GF-D8 (cell line): Measurements from ENCODE around the gene VAPA.
"Not testable (repeated sequence)": the region's sequence is repeated elsewhere in the genome, so short reads cannot be mapped to it uniquely, and the experiment has no call there.

Experiments used
- DNase-seq: peaks from one replicate; lab custom pipeline; 2025; lab: John Stamatoyannopoulos, UW

Gene VAPA

GRCh38 chr18:9886005-9886348 is 27.8 kb upstream of the VAPA start:
- DNase-seq: no peak

DNA sequence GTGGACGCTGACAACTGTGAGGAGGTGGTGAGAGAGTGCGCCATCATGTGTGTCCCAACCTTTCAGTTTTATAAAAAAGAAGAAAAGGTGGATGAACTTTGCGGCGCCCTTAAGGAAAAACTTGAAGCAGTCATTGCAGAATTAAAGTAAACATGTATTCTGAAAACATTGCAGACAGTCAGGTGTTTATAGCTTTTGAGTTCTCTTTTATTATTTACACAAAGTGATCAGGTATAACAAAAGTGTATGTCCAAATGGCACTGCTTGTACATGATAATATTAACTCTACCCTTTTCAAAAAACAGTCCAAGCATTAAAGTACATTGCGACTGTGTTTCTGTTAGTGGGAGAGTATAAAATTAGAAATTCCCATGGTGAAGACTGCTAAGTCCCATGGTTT is 25.8 kb upstream of the VAPA start:
- DNase-seq: no peak

GRCh38 chr18:9890196-9890595 is 23.6 kb upstream of the VAPA start:
- no peak for DNase-seq

DNA sequence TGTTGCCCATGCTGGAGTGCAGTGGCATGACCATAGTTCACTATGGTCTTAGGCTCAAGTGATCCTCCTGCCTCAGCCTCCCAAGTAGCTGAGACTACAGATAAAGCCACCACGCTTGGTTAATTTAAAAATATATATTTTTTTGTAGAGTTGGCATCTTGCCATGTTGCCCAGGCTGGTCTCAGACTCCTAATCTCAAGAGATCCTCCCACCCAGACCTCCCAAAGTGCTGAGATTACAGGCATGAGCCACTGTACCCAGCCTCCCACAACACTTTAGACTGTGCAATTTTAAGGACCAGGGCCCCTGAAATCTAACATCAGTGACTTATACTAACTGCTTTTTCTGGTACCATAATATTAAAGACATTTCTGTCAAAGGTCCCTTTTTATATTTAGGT is 22.9 kb upstream of the VAPA start:
- no peak for DNase-seq

DNA sequence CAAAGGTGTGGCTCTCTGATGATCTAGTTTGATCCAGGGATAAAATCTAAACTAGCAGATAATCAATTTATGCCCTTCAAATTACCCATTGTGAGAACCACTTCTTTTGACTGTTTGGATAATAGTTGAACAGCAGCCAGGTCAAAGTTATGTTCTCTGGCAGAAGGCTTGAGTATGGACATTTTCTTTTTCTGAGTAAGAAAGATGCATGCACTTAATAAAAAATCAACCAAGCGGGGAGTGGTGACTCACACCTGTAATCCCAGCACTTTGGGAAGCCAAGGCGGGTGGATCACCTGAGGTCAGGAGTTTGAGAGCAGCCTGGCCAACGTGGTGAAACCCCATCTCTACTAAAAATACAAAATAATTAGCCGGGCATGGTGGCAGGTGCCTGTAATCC is 22.3 kb upstream of the VAPA start:
- not testable (repeated sequence) for DNase-seq

GRCh38 chr18:9894454-9895068 is 19.3 kb upstream of the VAPA start:
- no peak for DNase-seq

GRCh38 chr18:9897129-9897528 is 16.7 kb upstream of the VAPA start:
- no peak for DNase-seq

DNA sequence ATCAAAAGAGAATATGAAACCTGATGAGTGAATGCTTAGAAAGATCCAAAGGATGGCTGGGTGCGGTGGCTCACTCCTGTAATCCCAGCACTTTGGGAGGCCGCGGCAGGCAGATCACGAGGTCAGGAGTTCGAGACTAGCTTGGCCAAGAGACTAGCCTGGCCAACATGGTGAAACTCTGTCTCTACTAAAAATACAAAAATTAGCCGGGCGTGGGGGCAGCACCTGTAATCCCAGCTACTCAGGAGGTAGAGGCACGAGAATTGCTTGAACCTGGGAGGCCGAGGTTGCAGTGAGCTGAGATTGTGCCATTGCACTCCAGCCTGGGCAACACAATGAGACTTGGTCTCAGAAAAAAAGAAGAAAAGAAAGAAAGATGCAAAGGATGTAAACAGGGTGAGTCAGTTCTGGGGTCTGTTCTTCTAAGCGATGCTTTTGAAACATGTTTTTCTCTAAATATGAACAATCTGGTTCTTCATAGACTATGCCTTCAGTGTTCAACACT is 16.0 kb upstream of the VAPA start:
- DNase-seq: not testable (repeated sequence)

DNA sequence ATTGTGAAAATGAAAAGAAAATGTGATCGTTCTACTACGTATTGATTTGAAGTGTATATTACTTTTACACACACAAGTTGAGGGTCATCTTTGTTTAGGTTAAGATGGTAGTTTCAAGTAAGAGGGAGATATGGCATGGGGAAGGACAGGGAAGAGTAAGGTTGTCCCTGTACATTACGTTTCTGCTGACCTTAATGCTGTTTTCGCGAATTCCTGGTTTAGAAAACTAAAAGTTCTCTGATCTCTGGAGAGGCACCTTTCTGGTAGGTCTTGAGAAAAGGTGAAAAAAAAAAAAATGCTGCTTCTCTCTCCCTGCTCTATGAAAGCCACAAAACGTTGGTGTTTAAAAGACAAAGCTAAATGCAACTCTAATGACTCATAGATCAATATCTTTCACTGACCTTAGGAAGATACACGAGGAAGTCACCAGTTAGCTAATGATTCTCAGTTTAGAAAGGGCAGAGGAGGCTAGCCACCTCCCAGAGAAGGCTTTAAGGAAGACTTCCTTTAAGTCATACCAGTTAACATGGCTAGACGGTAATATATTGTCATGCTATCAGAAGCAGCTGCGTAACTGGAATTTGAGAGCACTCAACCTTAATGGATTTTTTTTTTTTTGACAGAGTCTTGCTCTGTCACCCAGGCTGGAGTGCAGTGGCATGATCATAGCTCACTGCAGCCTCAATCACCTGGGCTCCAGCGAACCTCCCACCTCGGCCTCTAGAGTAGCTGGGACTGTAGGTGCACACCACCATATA is 14.8 kb upstream of the VAPA start:
- DNase-seq: peak; percentile 38

- DNase-seq: not testable (repeated sequence)
Measured at GRCh38 chr18:9899550-9899930, 14.3 kb upstream of the VAPA start.

GRCh38 chr18:9900699-9901098 is 13.1 kb upstream of the VAPA start:
- DNase-seq: no peak

GRCh38 chr18:9901377-9901776 is 12.4 kb upstream of the VAPA start:
- no peak for DNase-seq

GRCh38 chr18:9902264-9902663 is 11.6 kb upstream of the VAPA start:
- DNase-seq: not testable (repeated sequence)

DNA sequence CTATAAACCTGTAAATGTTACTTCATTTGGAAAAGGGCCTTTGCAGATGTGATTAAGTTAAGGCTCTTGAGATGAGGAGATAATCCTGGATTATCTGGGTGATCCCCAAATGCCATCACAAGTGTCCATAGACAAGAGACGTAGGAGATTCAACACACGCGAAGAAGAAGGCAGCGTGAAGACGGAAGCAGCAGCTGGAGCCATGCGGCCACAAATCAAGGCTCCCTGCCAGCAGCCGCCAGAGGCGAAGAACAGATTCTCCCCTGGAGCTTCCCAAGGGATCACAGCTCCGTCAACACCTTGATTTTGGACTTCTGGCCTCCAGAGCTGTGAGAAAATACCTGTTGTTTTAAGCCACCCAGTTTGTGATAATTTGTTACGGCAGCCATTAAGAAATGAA is 11.0 kb upstream of the VAPA start:
- DNase-seq: no peak

GRCh38 chr18:9905401-9905922 is 8.4 kb upstream of the VAPA start:
- DNase-seq: peak; percentile 57

- peak; percentile 65 for DNase-seq
Measured at GRCh38 chr18:9906481-9906880, 7.3 kb upstream of the VAPA start.

DNA sequence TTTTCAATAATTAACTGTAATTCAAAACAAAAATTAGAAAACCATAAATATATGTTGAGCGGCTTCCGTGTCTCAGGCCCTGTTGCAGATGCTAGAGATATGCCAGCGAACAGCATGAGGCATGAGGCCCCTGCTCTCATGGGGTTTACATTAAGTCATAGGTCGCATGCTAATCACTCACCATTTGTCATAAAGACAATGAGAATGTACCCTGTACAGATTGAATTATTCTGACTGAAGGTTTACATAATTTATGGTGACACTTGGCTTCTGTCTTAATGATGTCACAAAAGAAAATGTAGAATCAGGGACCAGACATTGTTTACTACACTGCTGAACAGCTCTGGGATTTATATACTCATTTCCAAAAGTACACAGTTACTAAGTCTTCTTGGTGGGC is 5.9 kb upstream of the VAPA start:
- no peak for DNase-seq

DNA sequence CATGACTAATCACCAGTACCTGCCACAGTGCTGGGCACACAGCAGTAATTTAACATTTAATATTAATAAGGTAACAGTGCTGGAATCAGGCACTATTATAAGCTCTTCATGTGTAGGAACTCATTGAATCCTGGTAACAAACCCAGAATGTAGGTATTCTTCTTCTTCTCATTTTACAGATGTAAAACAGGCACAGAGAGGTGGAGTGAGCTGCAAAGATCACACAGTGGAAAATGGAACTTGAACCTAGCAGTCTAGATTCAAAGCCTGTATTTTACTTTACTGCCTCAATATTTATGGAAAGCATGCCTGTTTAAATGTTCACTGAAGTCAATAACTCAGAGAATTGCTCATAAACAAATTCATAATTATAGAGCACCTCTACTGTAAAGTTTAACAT is 3.7 kb upstream of the VAPA start:
- DNase-seq: no peak

GRCh38 chr18:9910661-9911060 is 3.2 kb upstream of the VAPA start:
- DNase-seq: no peak

DNA sequence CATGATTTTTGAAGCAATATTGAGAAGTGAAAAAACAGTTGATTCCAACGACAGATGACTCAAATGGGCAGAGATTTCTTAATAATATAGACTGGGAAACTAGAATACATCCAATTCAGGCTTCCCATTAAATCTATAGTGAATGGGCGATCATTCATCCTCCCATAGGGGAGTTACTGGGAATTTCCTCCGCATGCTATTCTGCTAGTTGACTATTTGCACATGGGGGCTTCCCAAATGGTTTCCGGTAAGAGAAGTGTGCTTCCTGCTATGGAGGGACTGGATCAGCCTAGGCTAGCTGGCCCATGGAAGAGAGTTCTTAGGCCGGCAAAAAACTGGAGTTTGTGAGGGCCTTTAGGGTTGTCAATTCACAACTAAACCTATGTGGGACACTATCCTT is 2.6 kb upstream of the VAPA start:
- DNase-seq: no peak

- DNase-seq: not testable (repeated sequence)
Measured at GRCh38 chr18:9912285-9912684, 1.5 kb upstream of the VAPA start.

DNA sequence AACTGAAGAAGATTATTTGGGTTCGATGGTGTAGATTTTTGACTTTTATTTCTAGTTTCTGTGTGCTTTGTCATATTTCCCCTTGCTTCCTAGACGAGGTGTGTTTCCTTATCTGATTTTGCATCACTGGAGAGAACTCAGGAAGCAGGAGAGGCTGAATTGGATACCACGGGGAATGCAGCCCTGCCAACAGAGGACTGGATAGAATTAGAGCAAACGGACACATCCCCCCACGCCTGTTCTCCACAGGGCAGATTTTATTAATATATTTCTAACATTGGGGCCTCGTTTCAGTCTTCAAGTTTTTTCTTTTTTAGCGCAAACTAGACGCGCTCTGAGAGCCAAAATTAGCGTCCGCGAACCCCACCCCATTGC is 678 bp upstream of the VAPA start:
- DNase-seq: no peak

DNA sequence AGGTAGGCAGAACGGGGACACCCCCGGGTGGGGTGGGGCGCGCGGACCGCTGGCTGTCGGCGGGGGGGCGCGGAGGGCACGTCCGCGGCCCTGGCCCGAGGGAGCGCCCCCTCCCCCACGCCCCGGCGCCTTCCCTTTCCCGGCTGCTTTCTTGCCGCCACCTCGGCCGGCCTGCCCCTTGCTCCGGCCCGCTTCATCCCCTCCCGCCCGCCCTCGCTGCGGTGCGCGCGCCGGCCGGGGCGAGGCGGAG is 443 bp downstream of the VAPA start:
- no peak for DNase-seq
